SU-DHL-6 (cell line): ENCODE data around the gene ZNF548.
"Not testable (repeated sequence)": the region's sequence is repeated elsewhere in the genome, so short reads cannot be mapped to it uniquely, and the experiment has no call there.

Experiments used
- H2AFZ ChIP-seq: fragments of 200-600 bp; sonication (generic); 2 replicates; pipeline ENCODE4 v1.6.1; 2014; ENCODE audit warnings: low read depth, mild to moderate bottlenecking, moderate library complexity, mixed read lengths, antibody characterized with exemption, low read length; ENCODE audit not compliant: severe bottlenecking
- H3F3A ChIP-seq: fragments of 200-600 bp; shearing (Covaris generic); 2 replicates; pipeline ENCODE4 v1.6.0; 2016; ENCODE audit warnings: antibody characterized with exemption, mild to moderate bottlenecking; ENCODE audit not compliant: insufficient read depth
- H3K27ac ChIP-seq: fragments of 200-600 bp; sonication (generic); 2 replicates; pipeline ENCODE4 v1.5.1; 2016; ENCODE audit warnings: low read depth, mild to moderate bottlenecking, low read length, moderate library complexity, mixed read lengths
- H3K27me3 ChIP-seq: fragments of 200-600 bp; sonication (generic), shearing (Covaris generic); 2 replicates; pipeline ENCODE4 v1.6.0; 2014; ENCODE audit warnings: mild to moderate bottlenecking, low read length
- H3K36me3 ChIP-seq: fragments of 200-600 bp; sonication (generic); 2 replicates; pipeline ENCODE4 v1.6.1; 2014; ENCODE audit warnings: mild to moderate bottlenecking, low read length, mixed read lengths
- H3K4me2 ChIP-seq: fragments of 300-600, 200-600 bp; shearing (Covaris generic), sonication (generic); 2 replicates; pipeline ENCODE4 v1.6.0; 2014; ENCODE audit warnings: low read length, low read depth, mild to moderate bottlenecking; ENCODE audit not compliant: poor library complexity, severe bottlenecking
- H3K4me3 ChIP-seq: fragments of 200-600 bp; sonication (generic); 2 replicates; pipeline ENCODE4 v1.5.1; 2014; ENCODE audit warnings: antibody characterized with exemption, low read length, mild to moderate bottlenecking, mixed read lengths; ENCODE audit not compliant: insufficient read depth, poor library complexity, severe bottlenecking
- H3K79me2 ChIP-seq: fragments of 200-600 bp; sonication (generic); 2 replicates; pipeline ENCODE4 v1.6.1; 2014; ENCODE audit warnings: mild to moderate bottlenecking, low read length, moderate library complexity; ENCODE audit not compliant: insufficient read depth
- H3K9ac ChIP-seq: fragments of 200-600 bp; sonication (generic); 2 replicates; pipeline ENCODE4 v1.7.0; 2014; ENCODE audit warnings: mild to moderate bottlenecking, low read length
- H3K9me2 ChIP-seq: fragments of 200-600 bp; sonication (generic); replicated peaks from 2 replicates; pipeline ENCODE4 v1.6.1; 2014; ENCODE audit warnings: low read length; ENCODE audit not compliant: insufficient read depth
- H3K9me3 ChIP-seq: fragments of 200-600 bp; sonication (generic); 2 replicates; pipeline ENCODE4 v1.6.1; 2014; ENCODE audit warnings: low read length, mixed read lengths; ENCODE audit not compliant: insufficient read depth
- H4K20me1 ChIP-seq: fragments of 200-600 bp; sonication (generic); 2 replicates; pipeline ENCODE4 v1.6.1; 2014; ENCODE audit warnings: low read depth, mild to moderate bottlenecking, antibody characterized with exemption, low read length, moderate library complexity, mixed read lengths
- CTCF ChIP-seq: fragments of 200-600 bp; sonication (generic); IDR thresholded peaks from one replicate; pipeline ENCODE4 v1.5.1; 2017; ENCODE audit warnings: antibody characterized with exemption, mild to moderate bottlenecking, low read length, moderate library complexity; ENCODE audit not compliant: insufficient read depth, poor library complexity, severe bottlenecking
- EZH2phosphoT487 ChIP-seq: fragments of 200-600 bp; sonication (generic), shearing (Covaris generic); conservative IDR thresholded peaks from 2 replicates; pipeline ENCODE4 v1.6.1; 2018; ENCODE audit warnings: mild to moderate bottlenecking, antibody characterized with exemption, low read length, moderate library complexity, mixed read lengths

The ZNF548 gene

GRCh38 chr19:57374179-57374578 is 15.5 kb upstream of the ZNF548 start:
- H3K27me3 ChIP-seq = no peaks in the 10 kb centered on the region
- H3K4me2 ChIP-seq = no peak overlapping the region
- H3K36me3 ChIP-seq = peaks cover 33% of the 10 kb centered on the region
- no peak overlapping the region for H2AFZ ChIP-seq
- H4K20me1 ChIP-seq = no peaks in the 10 kb centered on the region
- H3K9ac ChIP-seq = no peak overlapping the region
- H3K9me2 ChIP-seq = no peaks in the 10 kb centered on the region
- H3F3A ChIP-seq = no peaks in the 10 kb centered on the region
- H3K9me3 ChIP-seq = peaks cover 15% of the 10 kb centered on the region; the same call in 1 of the 2 replicates
- no peaks in the 10 kb centered on the region for H3K79me2 ChIP-seq
- H3K4me3 ChIP-seq = no peak overlapping the region
- TF ChIP-seq EZH2phosphoT487 (no peak), CTCF (no peak)
- no peak overlapping the region for H3K27ac ChIP-seq

GRCh38 chr19:57374647-57375046 is 15.0 kb upstream of the ZNF548 start:
- H3K4me3 ChIP-seq, H3K9me2 ChIP-seq, H3K79me2 ChIP-seq, H2AFZ ChIP-seq, H3K27me3 ChIP-seq, H3K27ac ChIP-seq, H3K4me2 ChIP-seq, H3K9ac ChIP-seq, H3F3A ChIP-seq, H4K20me1 ChIP-seq: not testable (repeated sequence)
- Histone ChIP-seq H3K36me3 (peaks cover 33% of the 10 kb centered on the region), H3K9me3 (peaks cover 15% of the 10 kb centered on the region; the same call in 1 of the 2 replicates)

- H3F3A ChIP-seq = no peaks in the 10 kb centered on the region
- H3K9ac ChIP-seq = no peak overlapping the region
- no peak overlapping the region for H2AFZ ChIP-seq
- H4K20me1 ChIP-seq = no peaks in the 10 kb centered on the region
- TF ChIP-seq EZH2phosphoT487 = no peak
- no peak for TF ChIP-seq CTCF
- peaks cover 33% of the 10 kb centered on the region for H3K36me3 ChIP-seq
- H3K4me3 ChIP-seq = no peak overlapping the region
- H3K4me2 ChIP-seq = no peak overlapping the region
- H3K9me2 ChIP-seq = no peaks in the 10 kb centered on the region
- H3K27me3 ChIP-seq = no peaks in the 10 kb centered on the region
- H3K79me2 ChIP-seq = no peaks in the 10 kb centered on the region
- H3K9me3 ChIP-seq = peaks cover 15% of the 10 kb centered on the region; the same call in 1 of the 2 replicates
- no peak overlapping the region for H3K27ac ChIP-seq
These were observed 13.5 kb upstream of the ZNF548 start for GRCh38 chr19:57376151-57376550.

- Histone ChIP-seq H3K79me2 (no peaks in the 10 kb centered on the region), H3K9me2 (no peaks in the 10 kb centered on the region), H3K9ac (no peak overlapping the region), H3K36me3 (peaks cover 32% of the 10 kb centered on the region), H3K27me3 (no peaks in the 10 kb centered on the region), H3F3A (no peaks in the 10 kb centered on the region), H3K4me3 (no peak overlapping the region), H4K20me1 (no peaks in the 10 kb centered on the region), H2AFZ (no peak overlapping the region), H3K4me2 (no peak overlapping the region), H3K27ac (no peak overlapping the region), H3K9me3 (peaks cover 15% of the 10 kb centered on the region; the same call in 1 of the 2 replicates)
- TF ChIP-seq EZH2phosphoT487 (no peak), CTCF (no peak)
These were observed 12.0 kb upstream of the ZNF548 start for GRCh38 chr19:57377498-57378146.
